ENCODE data around the gene SUGT1. TPM values are rescaled to one million over a fixed set of nuclear protein-coding genes. Genes with fewer than 3 reads are reported as not detected.
"Not testable (repeated sequence)": the region's sequence is repeated elsewhere in the genome, so short reads cannot be mapped to it uniquely, and the experiment has no call there.

SUGT1 gene
- total RNA-seq, 1 donor from 2014 or later: 45.4 TPM

GRCh38 chr13:52669677-52670076 is 17.0 kb downstream of the SUGT1 start:
- DNase-seq: no peak

- no peak for DNase-seq
Measured at GRCh38 chr13:52670726-52671125, 18.1 kb downstream of the SUGT1 start.

- no peak for DNase-seq
Measured at GRCh38 chr13:52673465-52673864, 20.8 kb downstream of the SUGT1 start.

- DNase-seq: no peak
Measured at GRCh38 chr13:52677823-52678222, 25.2 kb downstream of the SUGT1 start.

GRCh38 chr13:52685806-52686205 is 33.2 kb downstream of the SUGT1 start:
- not testable (repeated sequence) for DNase-seq

GRCh38 chr13:52686376-52686775 is 33.7 kb downstream of the SUGT1 start:
- DNase-seq: no peak

GRCh38 chr13:52695856-52696255 is 43.2 kb downstream of the SUGT1 start:
- no peak for DNase-seq

- DNase-seq: no peak
Measured at GRCh38 chr13:52696566-52696965, 43.9 kb downstream of the SUGT1 start.

GRCh38 chr13:52701728-52702465 is 49.3 kb downstream of the SUGT1 start:
- DNase-seq: no peak

GRCh38 chr13:52703482-52703881 is 50.8 kb downstream of the SUGT1 start:
- DNase-seq: no peak

- no peak for DNase-seq
Measured at GRCh38 chr13:52706081-52706480, 53.4 kb downstream of the SUGT1 start.

GRCh38 chr13:52707375-52707774 is 54.7 kb downstream of the SUGT1 start:
- DNase-seq: no peak

GRCh38 chr13:52708266-52708665 is 55.6 kb downstream of the SUGT1 start:
- DNase-seq: not testable (repeated sequence)

- peak; percentile 75 for DNase-seq
Measured at GRCh38 chr13:52711286-52711685, 58.6 kb downstream of the SUGT1 start.

- no peak for DNase-seq
Measured at GRCh38 chr13:52712385-52712784, 59.7 kb downstream of the SUGT1 start.

GRCh38 chr13:52713894-52714293 is 61.3 kb downstream of the SUGT1 start:
- no peak for DNase-seq

GRCh38 chr13:52720904-52721303 is 68.3 kb downstream of the SUGT1 start:
- not testable (repeated sequence) for DNase-seq

GRCh38 chr13:52721356-52721755 is 68.7 kb downstream of the SUGT1 start:
- not testable (repeated sequence) for DNase-seq

- no peak for DNase-seq
Measured at GRCh38 chr13:52723181-52723580, 70.5 kb downstream of the SUGT1 start.

GRCh38 chr13:52725302-52725701 is 72.7 kb downstream of the SUGT1 start:
- no peak for DNase-seq

GRCh38 chr13:52726258-52726657 is 73.6 kb downstream of the SUGT1 start:
- no peak for DNase-seq

- DNase-seq: no peak
Measured at GRCh38 chr13:52734075-52734623, 81.5 kb downstream of the SUGT1 start.

- DNase-seq: no peak
Measured at GRCh38 chr13:52736891-52737290, 84.3 kb downstream of the SUGT1 start.

- no peak for DNase-seq
Measured at GRCh38 chr13:52737451-52737850, 84.8 kb downstream of the SUGT1 start.
